Measurements from ENCODE around the gene ACTL6A. TPM values are rescaled to one million over a fixed set of nuclear protein-coding genes. Genes with fewer than 3 reads are reported as not detected.
A peak's percentile ranks its signal among the peaks of the same experiment; 100 is the strongest.

ACTL6A gene
- total and polyA plus RNA-seq, 10 donors, result 33.9 to 69.5 (median 52.9) TPM

DNA sequence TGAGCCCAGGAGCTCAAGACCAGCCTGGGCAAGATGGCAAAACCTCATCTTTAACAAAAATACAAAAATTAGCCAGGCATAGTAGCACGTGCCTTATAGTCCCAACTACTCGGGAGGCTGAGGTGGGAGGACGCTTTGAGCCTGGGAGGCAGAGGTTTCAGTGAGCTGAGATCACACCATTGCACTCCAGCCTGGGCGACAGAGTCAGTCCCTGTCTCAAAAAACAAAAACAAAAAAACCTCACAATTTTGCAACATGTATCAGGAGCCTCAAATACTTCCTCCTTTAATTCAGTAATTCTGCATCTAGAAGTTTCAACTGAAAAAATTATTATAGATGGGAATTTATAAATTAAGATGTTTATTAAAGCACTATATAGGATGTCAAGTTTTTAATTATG lies 40.6 kb downstream of the ACTL6A start:
- no peak for DNase-seq
- H3K27me3 ChIP-seq (replicated peaks in 1 of 7), result no peaks in the 10 kb centered on the region
- intact Hi-C loops (cut with DNase I; ENCODE audit: low total_unique reads), result no loop called here
- H3K27ac ChIP-seq, result peak overlapping the region in 1 of 8 donors; percentile 94
- peaks cover 24 to 73% (median 48%) of the 10 kb centered on the region in 6 donors for H3K4me1 ChIP-seq
- peaks cover 0 to 57% (median 40%) of the 10 kb centered on the region in 6 donors for H3K36me3 ChIP-seq
- WGBS, 5 donors, result 61 to 86% (median 69%) methylated on average over 4 of the region's 4 CpGs
- TF ChIP-seq POLR2AphosphoS5 (IDR thresholded peaks at IDR 0.05) (no peak), POLR2A (IDR thresholded peaks at IDR 0.05) (no peak)
- TF ChIP-seq, protein P1, sequence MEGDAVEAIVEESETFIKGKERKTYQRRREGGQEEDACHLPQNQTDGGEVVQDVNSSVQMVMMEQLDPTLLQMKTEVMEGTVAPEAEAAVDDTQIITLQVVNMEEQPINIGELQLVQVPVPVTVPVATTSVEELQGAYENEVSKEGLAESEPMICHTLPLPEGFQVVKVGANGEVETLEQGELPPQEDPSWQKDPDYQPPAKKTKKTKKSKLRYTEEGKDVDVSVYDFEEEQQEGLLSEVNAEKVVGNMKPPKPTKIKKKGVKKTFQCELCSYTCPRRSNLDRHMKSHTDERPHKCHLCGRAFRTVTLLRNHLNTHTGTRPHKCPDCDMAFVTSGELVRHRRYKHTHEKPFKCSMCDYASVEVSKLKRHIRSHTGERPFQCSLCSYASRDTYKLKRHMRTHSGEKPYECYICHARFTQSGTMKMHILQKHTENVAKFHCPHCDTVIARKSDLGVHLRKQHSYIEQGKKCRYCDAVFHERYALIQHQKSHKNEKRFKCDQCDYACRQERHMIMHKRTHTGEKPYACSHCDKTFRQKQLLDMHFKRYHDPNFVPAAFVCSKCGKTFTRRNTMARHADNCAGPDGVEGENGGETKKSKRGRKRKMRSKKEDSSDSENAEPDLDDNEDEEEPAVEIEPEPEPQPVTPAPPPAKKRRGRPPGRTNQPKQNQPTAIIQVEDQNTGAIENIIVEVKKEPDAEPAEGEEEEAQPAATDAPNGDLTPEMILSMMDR (IDR thresholded peaks at IDR 0.05 in 8 of 11, conservative IDR thresholded peaks at IDR 0.05 in 3 of 11), result no peak
- no peaks in the 10 kb centered on the region for H3K9me3 ChIP-seq
- H3K4me3 ChIP-seq, result peak overlapping the region in 6 of 8 donors; percentile 68 to 92 (median 78)

DNA sequence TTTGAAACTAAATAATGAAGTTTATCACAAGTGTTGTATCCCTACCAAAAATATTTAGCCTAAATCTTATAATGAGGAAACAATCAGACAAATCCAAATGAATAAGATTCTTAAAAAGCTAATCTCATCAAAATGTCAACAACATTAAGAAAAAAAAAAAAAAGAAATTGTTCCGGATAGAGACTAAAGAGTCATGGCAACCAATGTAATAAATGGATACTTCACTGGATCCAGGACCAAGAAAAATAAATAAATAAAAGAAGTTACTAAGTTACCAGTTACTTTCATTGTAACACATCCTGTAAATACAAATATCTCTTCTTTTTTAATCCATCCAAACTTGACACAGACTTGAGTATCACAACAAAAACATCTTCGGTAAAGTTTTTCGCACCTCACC lies 41.1 kb downstream of the ACTL6A start:
- TF ChIP-seq, protein P1 (IDR thresholded peaks at IDR 0.05 in 8 of 11, conservative IDR thresholded peaks at IDR 0.05 in 3 of 11), result no peak
- TF ChIP-seq POLR2A (IDR thresholded peaks at IDR 0.05) (no peak), POLR2AphosphoS5 (IDR thresholded peaks at IDR 0.05) (no peak)
- no peaks in the 10 kb centered on the region for H3K27me3 ChIP-seq (replicated peaks in 1 of 7)
- intact Hi-C loops (cut with DNase I; ENCODE audit: low total_unique reads), result no loop called here
- no peaks in the 10 kb centered on the region for H3K9me3 ChIP-seq
- no peak for DNase-seq
- H3K36me3 ChIP-seq, result peaks cover 0 to 55% (median 35%) of the 10 kb centered on the region in 6 donors
- H3K4me1 ChIP-seq, result peaks cover 24 to 78% (median 53%) of the 10 kb centered on the region in 6 donors
- H3K27ac ChIP-seq, result peak overlapping the region; percentile 77 to 96 (median 92)
- H3K4me3 ChIP-seq, result peak overlapping the region; percentile 52 to 92 (median 76)
- 0 to 2% (median 1%) methylated on average over 3 of the region's 3 CpGs for WGBS, 5 donors

DNA sequence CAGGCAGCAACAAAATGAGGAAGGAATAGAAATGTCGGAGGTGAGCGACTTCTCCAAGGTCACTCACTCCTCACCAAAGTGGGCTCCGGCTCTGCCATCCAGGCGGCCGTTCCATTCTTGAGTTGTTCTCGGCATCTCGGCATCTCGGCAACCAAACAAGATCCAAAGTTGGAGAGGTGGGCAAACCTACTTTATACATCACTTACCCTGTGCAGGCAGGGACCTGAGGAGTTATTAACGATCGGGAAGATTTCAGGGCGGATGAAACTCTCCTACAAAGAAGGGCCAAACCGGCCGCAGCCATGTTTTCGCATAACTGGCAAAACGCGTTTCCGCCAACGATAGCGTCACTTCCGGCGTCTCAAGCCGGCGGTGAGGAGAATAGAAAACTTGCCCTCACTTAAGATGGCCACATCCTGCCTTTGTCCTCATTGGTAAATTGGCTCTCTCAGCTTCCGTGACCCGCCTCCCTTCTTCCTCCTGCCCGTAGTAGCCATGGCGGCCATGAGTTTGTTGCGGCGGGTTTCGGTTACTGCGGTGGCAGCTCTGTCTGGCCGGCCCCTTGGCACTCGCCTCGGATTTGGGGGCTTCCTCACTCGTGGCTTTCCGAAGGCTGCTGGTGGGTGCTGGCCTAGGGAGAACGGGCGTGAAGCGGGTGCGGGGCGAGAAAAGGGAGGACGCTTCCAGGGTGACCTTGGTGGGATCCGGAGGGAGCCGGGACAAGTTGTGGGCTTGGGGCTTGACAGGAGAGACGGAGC lies 41.8 kb downstream of the ACTL6A start, which contains the start of the genes MRPL47 and NDUFB5:
TSS of gene MRPL47 (minus strand) at position 318 of the 758 bp plus-strand sequence. CDS start at position 304, 14 bp downstream.
TSS of gene NDUFB5 (plus strand) at position 474 of the 758 bp plus-strand sequence. CDS start at position 496, 22 bp downstream.
- 0 to 1% (median 0%) methylated on average over 42 to 45 of the region's 45 CpGs for WGBS, 5 donors
- H3K36me3 ChIP-seq, result peaks cover 0 to 48% (median 28%) of the 10 kb centered on the region in 6 donors
- intact Hi-C loops (cut with DNase I; ENCODE audit: low total_unique reads), result no loop called here
- peaks cover 29 to 85% (median 59%) of the 10 kb centered on the region in 6 donors for H3K4me1 ChIP-seq
- peak; percentile 97 for DNase-seq
- TF ChIP-seq POLR2A (IDR thresholded peaks at IDR 0.05) (peak in 2 of 3 donors; percentile 9 to 57), POLR2AphosphoS5 (IDR thresholded peaks at IDR 0.05) (peak; percentile 94 to 97 (median 95))
- TF ChIP-seq, protein P1 (IDR thresholded peaks at IDR 0.05 in 8 of 11, conservative IDR thresholded peaks at IDR 0.05 in 3 of 11), result peak in 1 of 11 experiments; percentile 8
- no peaks in the 10 kb centered on the region for H3K9me3 ChIP-seq
- peak within 1 kb of the TSS; percentile 52 to 92 (median 76) for H3K4me3 ChIP-seq
- H3K27me3 ChIP-seq (replicated peaks in 1 of 7), result no peaks in the 10 kb centered on the region
- peak within 1 kb of the TSS; percentile 77 to 96 (median 92) for H3K27ac ChIP-seq

DNA sequence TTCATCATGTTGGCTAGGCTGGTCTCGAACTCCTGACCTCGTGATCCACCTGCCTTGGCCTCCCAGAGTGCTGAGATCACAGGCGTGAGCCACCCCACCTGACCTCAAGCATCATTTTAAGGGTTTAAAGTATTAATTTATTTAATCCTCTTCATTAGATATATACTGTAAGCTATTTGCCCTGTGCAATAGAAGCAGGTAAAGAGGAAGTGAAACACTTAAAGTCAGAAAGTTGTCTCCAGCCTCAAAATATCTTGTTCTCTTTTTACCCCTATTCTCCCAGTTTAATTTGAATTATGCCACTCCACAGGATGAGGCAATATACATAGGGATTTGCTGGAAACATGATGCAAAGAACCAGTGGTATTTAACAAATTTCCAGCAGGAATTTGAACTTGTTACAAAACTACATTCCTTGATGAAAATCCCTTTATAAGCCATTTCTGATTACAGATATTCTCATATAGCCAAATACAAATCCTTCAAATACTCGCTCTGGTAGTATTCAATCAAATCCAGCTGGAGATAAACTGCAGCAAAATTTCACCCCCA lies 43.9 kb downstream of the ACTL6A start:
- TF ChIP-seq POLR2AphosphoS5 (IDR thresholded peaks at IDR 0.05) (no peak), POLR2A (IDR thresholded peaks at IDR 0.05) (no peak)
- TF ChIP-seq, protein P1 (IDR thresholded peaks at IDR 0.05 in 8 of 11, conservative IDR thresholded peaks at IDR 0.05 in 3 of 11), result no peak
- intact Hi-C loops (cut with DNase I; ENCODE audit: low total_unique reads), result no loop called here
- 80 to 96% (median 83%) methylated on average over 4 of the region's 4 CpGs for WGBS, 5 donors

More for the DNA sequence above, 43.9 kb downstream of the ACTL6A start:
- Histone ChIP-seq H3K4me3 (no peak overlapping the region), H3K4me1 (peaks cover 31 to 84% (median 61%) of the 10 kb centered on the region in 6 donors), H3K9me3 (no peaks in the 10 kb centered on the region), H3K36me3 (peaks cover 0 to 41% (median 7%) of the 10 kb centered on the region in 6 donors), H3K27me3 (replicated peaks in 1 of 7) (no peaks in the 10 kb centered on the region), H3K27ac (peak overlapping the region in 3 of 8 donors; percentile 4 to 30 (median 12))
- DNase-seq, result no peak
